GM21576 (cell line): Measurements from ENCODE around the gene C1RL.
"Not testable (repeated sequence)": the region's sequence is repeated elsewhere in the genome, so short reads cannot be mapped to it uniquely, and the experiment has no call there.

Experiments
- ATAC-seq: cut with Tn5 transposase; IDR thresholded peaks from one replicate; pipeline ENCODE4 v1.9.1; 2021; ENCODE audit warnings: mild to moderate bottlenecking, moderate library complexity; ENCODE audit not compliant: unreplicated experiment

The C1RL gene

GRCh38 chr12:7116916-7117315 lies 7.9 kb upstream of the C1RL start:
- no peak for ATAC-seq

DNA sequence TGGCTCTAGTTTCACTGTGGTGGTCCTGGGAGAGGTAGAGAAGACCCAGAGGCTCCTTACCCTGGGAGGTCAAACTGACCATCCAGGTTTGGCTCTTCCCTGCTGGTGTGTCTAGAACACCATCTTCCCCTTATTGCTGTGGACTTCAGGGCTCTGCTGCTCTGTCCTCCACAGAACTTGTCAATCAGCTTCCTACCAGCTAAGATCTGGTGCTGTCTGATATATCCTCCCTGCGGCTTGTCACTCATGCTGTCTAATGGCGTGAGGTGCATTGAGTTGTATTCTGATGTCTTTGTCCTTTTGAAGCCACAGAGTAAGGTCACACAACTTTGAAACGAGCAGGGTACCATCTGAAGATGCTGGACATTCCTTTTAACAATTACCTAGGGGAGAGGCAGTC lies 7.2 kb upstream of the C1RL start:
- ATAC-seq: no peak

DNA sequence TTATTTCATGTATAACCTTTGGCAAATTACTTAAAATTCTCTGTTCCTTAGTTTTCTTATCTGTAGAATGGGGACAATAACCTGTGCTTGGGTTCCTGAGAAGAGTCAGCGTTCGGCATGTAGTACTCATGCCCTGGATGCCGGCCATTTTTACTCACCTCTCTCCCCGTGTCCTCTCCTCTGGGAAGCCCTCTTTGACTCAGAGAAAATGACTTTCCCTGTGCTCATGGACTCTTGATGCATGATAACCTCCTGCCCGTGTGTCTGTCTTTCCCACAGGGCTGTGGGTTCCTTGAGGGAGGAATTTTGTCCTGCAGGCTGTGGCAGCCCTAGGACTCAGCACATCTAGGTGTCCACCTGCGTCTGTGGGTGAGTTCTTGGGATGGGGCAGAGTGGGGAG lies 5.8 kb upstream of the C1RL start:
- no peak for ATAC-seq

- no peak for ATAC-seq
Observed at GRCh38 chr12:7114008-7114407, 5.0 kb upstream of the C1RL start.

GRCh38 chr12:7113389-7113871 lies 4.4 kb upstream of the C1RL start:
- ATAC-seq: no peak

GRCh38 chr12:7112041-7112440 lies 3.0 kb upstream of the C1RL start:
- ATAC-seq: no peak

GRCh38 chr12:7110661-7111060 lies 1.6 kb upstream of the C1RL start:
- ATAC-seq: no peak

DNA sequence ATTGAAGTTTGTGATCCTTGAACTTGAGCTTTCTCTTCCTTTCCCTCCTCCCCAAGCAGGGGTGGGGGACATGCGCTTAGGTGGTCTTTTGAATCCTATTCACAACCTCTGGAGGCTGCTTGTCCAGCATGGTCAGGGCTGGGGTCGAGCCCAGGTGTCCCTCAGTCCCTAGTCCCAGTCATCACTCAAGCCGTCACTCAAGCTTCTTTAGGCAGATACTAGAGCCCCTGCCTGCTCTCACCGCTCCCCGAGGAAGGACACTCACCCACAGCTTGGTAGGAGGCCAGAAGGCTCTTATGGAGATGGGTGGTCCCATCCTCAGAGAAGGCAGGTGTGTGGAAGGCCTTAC lies 532 bp upstream of the C1RL start:
- no peak for ATAC-seq

- ATAC-seq: peak; percentile 84
Observed at GRCh38 chr12:7108003-7108795, 815 bp downstream of the C1RL start.

- ATAC-seq: no peak
Observed at GRCh38 chr12:7107636-7108002, 1.4 kb downstream of the C1RL start.

- not testable (repeated sequence) for ATAC-seq
Observed at GRCh38 chr12:7107181-7107580, 1.8 kb downstream of the C1RL start.

DNA sequence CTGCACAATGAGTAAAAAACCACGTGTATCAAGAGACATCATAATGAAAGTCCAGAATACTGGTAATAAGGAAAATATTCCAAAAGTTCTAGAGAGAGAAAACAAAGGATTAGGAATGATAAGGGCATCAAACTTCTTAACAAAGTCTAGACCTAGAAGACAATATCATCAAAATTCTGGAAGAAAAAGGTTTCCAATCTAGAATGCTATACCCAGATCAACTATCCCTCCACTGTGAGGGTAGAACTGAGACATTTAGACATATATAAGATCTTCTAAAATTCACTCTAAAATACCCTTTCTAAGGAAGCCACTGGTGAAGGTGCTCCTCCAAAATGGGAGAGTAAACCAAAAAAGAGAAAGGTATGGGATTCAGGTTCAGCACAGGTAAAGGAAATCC lies 2.9 kb downstream of the C1RL start:
- no peak for ATAC-seq

DNA sequence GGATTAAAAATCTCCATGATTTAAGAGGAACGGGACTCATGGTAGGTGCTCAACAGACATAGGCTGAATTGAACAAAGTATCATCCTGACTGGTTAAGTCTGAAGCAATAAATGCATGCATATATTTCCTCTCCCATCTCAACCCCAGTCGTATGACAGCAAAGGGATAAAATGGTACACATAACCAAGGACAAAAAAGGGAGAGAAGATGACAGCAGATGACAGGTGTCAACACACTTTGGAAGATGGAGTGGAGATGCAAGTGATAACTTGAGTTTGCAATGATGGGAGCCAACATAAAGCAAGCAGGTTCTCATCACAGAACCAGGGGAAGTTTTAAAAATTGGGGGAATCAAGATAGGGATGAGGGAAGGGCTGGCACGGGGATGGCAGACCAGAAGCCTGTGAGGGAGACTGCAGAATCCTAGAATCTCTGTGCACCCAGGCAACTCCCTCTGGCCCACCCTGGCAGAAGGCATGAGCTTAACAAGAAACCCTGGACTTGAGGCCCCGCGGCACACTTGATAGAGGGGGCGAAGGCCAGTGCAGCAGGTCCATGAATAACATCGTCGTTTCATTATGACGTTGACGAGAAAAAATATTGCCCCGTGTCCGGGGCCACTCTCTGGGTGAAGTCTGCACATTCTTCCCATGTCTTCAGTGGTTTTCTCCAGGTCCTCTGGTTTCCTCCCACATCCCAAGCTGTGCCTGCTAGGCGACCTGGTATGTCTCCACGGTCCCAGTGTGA lies 5.0 kb downstream of the C1RL start:
- ATAC-seq: no peak

- ATAC-seq: no peak
Observed at GRCh38 chr12:7102582-7102981, 6.4 kb downstream of the C1RL start.

DNA sequence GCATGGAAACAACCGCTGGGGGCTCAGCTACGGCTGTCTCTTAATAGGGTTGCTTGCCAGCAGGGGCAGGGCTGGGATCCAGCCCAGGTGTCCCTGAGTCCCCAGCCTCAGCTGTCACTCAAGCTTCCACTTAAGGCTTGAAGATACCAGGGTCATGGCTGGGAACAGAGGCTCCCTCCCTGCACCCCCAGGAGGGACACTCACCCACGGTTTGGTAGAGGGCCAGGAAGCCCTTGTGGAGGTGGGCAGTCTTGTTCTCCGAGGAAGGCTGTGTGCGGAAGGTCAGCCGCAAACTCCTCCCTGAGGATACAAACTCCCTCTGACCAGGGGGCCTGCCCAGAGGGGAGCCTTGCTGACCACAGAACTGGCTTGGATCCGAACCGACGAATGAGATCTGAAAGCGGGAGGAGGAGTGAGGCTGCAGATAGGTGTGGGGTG lies 7.3 kb downstream of the C1RL start:
- ATAC-seq: no peak

DNA sequence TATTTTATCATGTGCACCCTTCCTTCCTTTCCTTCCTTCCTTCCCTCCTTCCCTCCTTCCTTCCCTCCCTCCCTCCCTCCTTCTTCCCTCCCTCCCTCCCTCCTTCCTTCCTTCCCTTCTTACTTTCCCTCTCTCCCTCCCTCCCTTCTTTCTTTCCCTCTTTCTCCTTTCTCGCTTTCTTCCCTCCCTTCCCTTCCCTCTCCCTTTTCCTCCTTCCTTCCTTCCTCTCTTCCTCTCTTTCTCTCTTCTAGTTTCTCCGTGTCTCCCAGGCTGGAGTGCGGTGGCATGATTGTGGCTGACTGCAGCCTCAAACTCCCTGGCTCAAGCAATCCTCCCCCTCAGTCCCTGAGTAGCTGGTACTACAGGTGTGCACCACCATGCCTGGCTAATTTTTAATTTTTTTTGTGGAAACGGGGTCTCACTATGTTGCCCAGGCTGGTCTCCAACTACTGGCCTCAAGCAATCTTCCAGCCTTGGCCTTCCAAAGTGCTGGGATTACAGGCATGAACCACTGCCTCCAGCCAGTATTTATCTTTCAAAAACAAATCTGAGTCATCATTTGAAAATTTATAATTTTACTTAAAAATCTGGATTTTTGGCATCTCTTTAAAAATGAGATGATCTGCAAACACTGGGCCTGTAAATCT lies 7.8 kb downstream of the C1RL start:
- ATAC-seq: no peak

DNA sequence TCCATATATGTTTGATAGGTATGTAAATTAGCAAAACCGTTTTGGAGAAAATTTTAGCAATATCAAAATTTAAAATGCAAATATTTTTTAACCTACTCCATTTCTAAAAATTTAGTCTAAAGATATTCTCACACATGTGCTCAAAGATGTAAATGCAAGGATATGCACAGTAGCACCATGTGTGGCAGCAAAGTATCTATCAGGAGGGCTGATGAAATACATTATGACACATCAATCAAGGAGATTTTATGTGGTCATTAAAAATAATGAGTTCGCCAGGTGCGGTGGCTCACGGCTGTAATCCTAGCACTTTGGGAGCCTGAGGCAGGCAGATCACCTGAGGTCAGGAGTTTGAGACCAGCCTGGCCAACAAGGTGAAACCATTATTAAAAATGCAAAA lies 8.8 kb downstream of the C1RL start:
- no peak for ATAC-seq

DNA sequence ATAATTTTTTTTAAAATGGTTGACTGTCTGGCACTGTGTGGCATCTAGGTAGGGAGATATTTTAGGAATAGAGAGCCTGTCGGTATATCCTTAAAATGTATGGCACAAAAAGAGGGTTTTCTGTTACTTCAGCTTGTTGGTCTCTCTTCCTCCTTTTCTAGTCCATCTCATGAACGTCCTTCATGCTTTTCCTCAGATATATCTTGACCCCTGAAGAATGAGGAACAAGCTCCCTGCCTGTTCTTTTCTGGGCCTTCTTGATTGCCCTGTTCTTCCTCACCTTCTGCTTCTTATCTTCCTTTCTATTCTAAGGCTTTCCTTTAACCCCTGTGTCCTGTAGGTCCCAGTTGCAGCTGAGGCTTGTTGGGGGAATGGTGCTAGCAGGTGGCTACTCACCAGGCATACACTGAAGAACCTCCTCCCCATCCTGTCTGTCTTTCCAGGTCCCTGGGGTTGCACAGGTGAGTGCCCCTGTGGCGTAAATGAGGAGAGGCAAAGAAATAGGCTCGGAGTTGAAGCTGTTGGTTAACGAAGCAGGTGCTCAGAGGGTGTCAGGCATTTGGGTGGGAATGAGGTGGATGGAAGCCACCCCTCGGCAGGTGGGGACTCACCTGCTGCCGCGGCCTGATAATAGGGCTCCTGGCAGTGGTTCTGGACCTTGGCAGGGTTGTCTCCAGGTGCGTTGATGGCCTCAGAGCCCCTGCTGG lies 9.6 kb downstream of the C1RL start:
- no peak for ATAC-seq

- ATAC-seq: no peak
Observed at GRCh38 chr12:7096979-7097378, 12.0 kb downstream of the C1RL start.

DNA sequence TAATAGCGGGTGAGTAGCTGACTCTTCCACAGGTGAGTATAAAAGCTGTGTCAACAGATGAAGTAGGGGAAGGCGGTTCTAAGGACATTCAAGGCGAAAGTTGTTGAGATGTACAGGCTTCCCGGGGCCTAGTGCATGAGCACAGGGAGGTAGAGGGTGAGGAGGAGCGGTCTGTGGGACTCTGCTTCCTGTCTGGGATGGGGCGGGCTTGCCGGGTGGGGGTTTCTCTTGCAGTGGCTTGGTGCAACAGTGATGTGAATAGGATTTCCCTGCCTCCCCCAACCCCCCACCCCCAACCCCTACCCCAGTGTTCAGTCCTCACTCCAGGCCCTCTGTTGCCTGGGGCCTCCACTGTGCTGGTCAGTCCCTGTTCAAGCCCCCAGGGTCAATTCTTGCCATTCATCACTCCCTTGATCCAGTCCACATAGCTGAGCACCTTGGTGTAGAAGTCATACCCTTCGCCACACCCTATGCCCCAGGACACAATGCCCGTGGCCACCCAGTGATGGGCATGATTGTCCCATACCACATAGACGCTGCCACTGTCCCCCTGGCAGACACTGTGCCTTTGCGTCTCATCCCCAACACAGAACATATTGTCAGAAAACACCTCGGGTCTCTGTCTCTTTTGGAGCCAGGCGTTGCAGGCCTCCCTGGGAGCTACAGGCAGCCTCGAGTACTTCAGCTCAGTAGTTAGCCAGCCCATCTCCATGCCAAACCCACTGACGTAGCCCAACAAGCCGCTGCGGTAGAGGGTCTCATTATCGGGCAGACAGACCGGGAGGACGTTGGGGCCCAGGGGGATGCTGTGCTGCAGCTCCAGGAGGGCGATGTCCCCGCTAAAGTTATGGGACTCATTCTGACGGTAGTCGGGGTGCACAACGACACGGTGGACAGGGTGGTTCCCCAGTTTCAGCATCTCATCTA lies 12.7 kb downstream of the C1RL start:
- ATAC-seq: no peak
